PC-3 (cell line): ENCODE data around the gene FHIP1A. TPM values are rescaled to one million over a fixed set of nuclear protein-coding genes. Genes with fewer than 3 reads are reported as not detected.

Experiments used
- ATAC-seq: fragments of 200-7000 bp; cut with Tn5 transposase; 2 replicates; pipeline ENCODE4 v1.9.1; 2020; ENCODE audit warnings: mild to moderate bottlenecking, moderate library complexity
- Bru-seq: library from RNA; stranded (reverse); fragments of 400-500 nt; gene quantifications from one replicate; lab custom pipeline; 2021; lab: Mats Ljungman, UMichigan
- BruChase-seq, 2 experiments: library from RNA; stranded (reverse); fragments of 400-500 nt; gene quantifications; one replicate each; lab custom pipeline; 2021; lab: Mats Ljungman, UMichigan
- BruUV-seq: library from RNA; stranded (reverse); fragments of 400-500 nt; replicated peaks from 2 replicates; lab custom pipeline; 2021; lab: Mats Ljungman, UMichigan
- CTCF ChIA-PET: fragments of 300-600 bp; sonication (Branson Sonifier 250); formaldehyde crosslinking; loops from one replicate; lab custom pipeline; 2022; ENCODE audit warnings: antibody characterized with exemption; lab: Charles Lee
- POLR2A ChIA-PET: fragments of 300-600 bp; sonication (Branson Sonifier 250); formaldehyde crosslinking; loops from one replicate; lab custom pipeline; 2022; ENCODE audit warnings: antibody characterized with exemption; ENCODE audit not compliant: unreplicated experiment; lab: Charles Lee
- DNase-seq: peaks from one replicate; pipeline ENCODE4 v3.0.0-alpha.2; 2015
- H2AFZ ChIP-seq: fragments of 300-600 bp; sonication (generic); 2 replicates; pipeline ENCODE4 v1.6.0; 2016; ENCODE audit warnings: antibody characterized with exemption, low read length
- H3F3A ChIP-seq: fragments of 300-600 bp; sonication (generic); one replicate; pipeline ENCODE4 v1.6.0; 2017; ENCODE audit warnings: antibody characterized with exemption, low read length, control low read depth, mild to moderate bottlenecking; ENCODE audit not compliant: unreplicated experiment
- H3K27ac ChIP-seq: fragments of 300-600 bp; sonication (generic); 2 replicates; pipeline ENCODE4 v1.5.1; 2016; ENCODE audit warnings: mild to moderate bottlenecking, low read length
- H3K27me3 ChIP-seq: fragments of 300-600 bp; sonication (generic); 2 replicates; pipeline ENCODE4 v1.6.1; 2016; ENCODE audit warnings: low read length, mixed read lengths
- H3K36me3 ChIP-seq: fragments of 300-600 bp; sonication (generic); 2 replicates; pipeline ENCODE4 v1.6.1; 2016; ENCODE audit warnings: low read depth, mixed run types, low read length, mixed read lengths
- H3K4me1 ChIP-seq: fragments of 300-600 bp; sonication (generic); 2 replicates; pipeline ENCODE4 v1.5.1; 2016; ENCODE audit warnings: low read length; ENCODE audit not compliant: insufficient read depth
- H3K4me2 ChIP-seq: fragments of 300-600 bp; sonication (generic); 2 replicates; pipeline ENCODE4 v1.6.0; 2016; ENCODE audit warnings: low read length
- H3K4me3 ChIP-seq: fragments of 300-600 bp; sonication (generic); 2 replicates; pipeline ENCODE4 v1.5.1; 2016; ENCODE audit warnings: mild to moderate bottlenecking, low read length, mixed read lengths
- H3K79me2 ChIP-seq: fragments of 300-600 bp; sonication (generic); 2 replicates; pipeline ENCODE4 v1.6.1; 2017; ENCODE audit warnings: low read length, mixed read lengths
- H3K9ac ChIP-seq: fragments of 300-600 bp; sonication (generic); 2 replicates; pipeline ENCODE4 v1.6.0; 2016; ENCODE audit warnings: mild to moderate bottlenecking, low read length
- H3K9me2 ChIP-seq: fragments of 300-600 bp; sonication (generic); replicated peaks from 2 replicates; pipeline ENCODE4 v1.6.1; 2016; ENCODE audit warnings: mixed run types, low read length, mixed read lengths
- H3K9me3 ChIP-seq: fragments of 300-600 bp; sonication (generic); 2 replicates; pipeline ENCODE4 v1.6.1; 2016; ENCODE audit warnings: low read length, mixed read lengths
- H4K20me1 ChIP-seq: fragments of 300-600 bp; sonication (generic); 2 replicates; pipeline ENCODE4 v1.6.1; 2016; ENCODE audit warnings: low read length, mixed read lengths
- CTCF ChIP-seq: fragments of 300-600 bp; sonication (generic); conservative IDR thresholded peaks from 2 replicates; pipeline ENCODE4 v1.5.1; 2017; ENCODE audit warnings: antibody characterized with exemption, low read depth, mild to moderate bottlenecking, low read length
- EZH2 ChIP-seq: fragments of 300-600 bp; sonication (generic); IDR thresholded peaks from one replicate; pipeline ENCODE4 v1.6.1; 2017; ENCODE audit warnings: antibody characterized with exemption, mild to moderate bottlenecking, low read length; ENCODE audit not compliant: unreplicated experiment
- EZH2phosphoT487 ChIP-seq: fragments of 300-600 bp; sonication (generic); IDR thresholded peaks from 2 replicates; pipeline ENCODE4 v1.6.1; 2018; ENCODE audit warnings: mild to moderate bottlenecking, antibody characterized with exemption, low read length, borderline replicate concordance
- intact Hi-C: fragments of 100-400 bp; cut with micrococcal nuclease; formaldehyde crosslinking; loops from 2 replicates; pipeline ENCODE4 v1.9.0; 2023
- long read RNA-seq: library from polyadenylated mRNA; unstranded; transcript quantifications from one replicate; pipeline ENCODE4 v2.0.0, GENCODE V29; 2021; ENCODE audit not compliant: unreplicated experiment
- total RNA-seq: library from RNA; depleted of rRNA; stranded (reverse); fragments of >200 nt; gene quantifications from 2 replicates; pipeline ENCODE4 v1.2.3, GENCODE V29; 2014; rRNA removed

The FHIP1A gene
- total RNA-seq, result 11.3 and 13.8 TPM in 2 replicates
- Bru-seq, nascent RNA, result percentile 63 among the genes with signal in this experiment
- percentile 56 among the genes with signal in this experiment for BruChase-seq, experiment 1, labeled RNA remaining after a 6-hour chase
- percentile 57 among the genes with signal in this experiment for BruChase-seq, experiment 2, labeled RNA remaining after a 2-hour chase
- long read RNA-seq, full-length matches to known transcripts, result 1 of 1 reads
- long read RNA-seq, partial matches to known transcripts, result 0 of 1 reads
- long read RNA-seq, other reads (novel, unspliced or antisense), result 0 of 1 reads

- intact Hi-C loops, result loop anchor here (2.0 to 5.0 kb wide), 3 partner anchors 46 to 133 kb away; partner anchors contain the start of gene SH3D19
- peak within 1 kb of the TSS; percentile 85 for H3K9ac ChIP-seq
- peaks cover 4% of the 10 kb centered on the region for H3F3A ChIP-seq
- H3K4me2 ChIP-seq, result peak within 1 kb of the TSS; percentile 100
- H3K9me3 ChIP-seq, result no peaks in the 10 kb centered on the region
- H4K20me1 ChIP-seq, result peaks cover 10% of the 10 kb centered on the region
- ChIA-PET CTCF (interaction anchor here (1.0 kb wide), 2 partner anchors 132 to 195 kb away, joined by 3 read pairs; no protein-coding TSS in a partner anchor), POLR2A (interaction anchor here (0.6 kb wide), 2 partner anchors 75 to 173 kb away, joined by 3 read pairs; no protein-coding TSS in a partner anchor)
- TF ChIP-seq CTCF (no peak), EZH2phosphoT487 (no peak), EZH2 (no peak)
- no peaks in the 10 kb centered on the region for H3K9me2 ChIP-seq
- H3K27me3 ChIP-seq, result no peaks in the 10 kb centered on the region
- H3K27ac ChIP-seq, result peak within 1 kb of the TSS; percentile 90
- H2AFZ ChIP-seq, result peak within 1 kb of the TSS; percentile 74
- ATAC-seq (peak; percentile 92), DNase-seq (peak; percentile 96)
- H3K4me3 ChIP-seq, result peak within 1 kb of the TSS; percentile 97
- H3K36me3 ChIP-seq, result no peaks in the 10 kb centered on the region
- no TSS peak for BruUV-seq
- peaks cover 42% of the 10 kb centered on the region for H3K79me2 ChIP-seq
- H3K4me1 ChIP-seq, result peaks cover 16% of the 10 kb centered on the region
Measured at GRCh38 chr4:151408630-151409469, at the start of gene FHIP1A. FHIP1A (plus strand) TSS chr4:151409176; CDS start chr4:151566260, 157,084 bp downstream.

- no peak overlapping the region for H3K4me2 ChIP-seq
- no TSS peak for BruUV-seq
- no peak overlapping the region for H2AFZ ChIP-seq
- H3K79me2 ChIP-seq, result no peaks in the 10 kb centered on the region
- H3K9me3 ChIP-seq, result no peaks in the 10 kb centered on the region
- no peak overlapping the region for H3K9ac ChIP-seq
- TF ChIP-seq EZH2, result no peak
- no peak for TF ChIP-seq EZH2phosphoT487
- no peak for TF ChIP-seq CTCF
- no peak overlapping the region for H3K4me3 ChIP-seq
- ChIA-PET CTCF (interaction anchor here (0.5 kb wide), 1 partner anchor 182 kb away, joined by 3 read pairs; no protein-coding TSS in a partner anchor), POLR2A (no interaction called here)
- DNase-seq (peak; percentile 3), ATAC-seq (no peak)
- H3K36me3 ChIP-seq, result no peaks in the 10 kb centered on the region
- H3K27ac ChIP-seq, result no peak overlapping the region
- intact Hi-C loops, result no loop called here
- H4K20me1 ChIP-seq, result no peaks in the 10 kb centered on the region
- no peaks in the 10 kb centered on the region for H3F3A ChIP-seq
- H3K9me2 ChIP-seq, result no peaks in the 10 kb centered on the region
- peaks cover 26% of the 10 kb centered on the region for H3K4me1 ChIP-seq
- H3K27me3 ChIP-seq, result no peaks in the 10 kb centered on the region
Measured at GRCh38 chr4:151359576-151359975, 49.4 kb upstream of the FHIP1A start.
